GM18508 (cell line): ENCODE data around the gene PHF14.
A peak's percentile ranks its signal among the peaks of the same experiment; 100 is the strongest.
"Not testable (repeated sequence)": the region's sequence is repeated elsewhere in the genome, so short reads cannot be mapped to it uniquely, and the experiment has no call there.

ENCODE experiments used
- ATAC-seq: cut with Tn5 transposase; IDR thresholded peaks from one replicate; pipeline ENCODE4 v1.9.1; 2021; ENCODE audit warnings: moderate number of reproducible peaks; ENCODE audit not compliant: insufficient read depth, unreplicated experiment

PHF14 gene

GRCh38 chr7:10973061-10973941, at the start of gene PHF14:
Gene PHF14, plus strand, starts transcription at chr7:10973872. Its CDS starts 452 bp downstream, at chr7:10974324.
- ATAC-seq: peak; percentile 96

DNA sequence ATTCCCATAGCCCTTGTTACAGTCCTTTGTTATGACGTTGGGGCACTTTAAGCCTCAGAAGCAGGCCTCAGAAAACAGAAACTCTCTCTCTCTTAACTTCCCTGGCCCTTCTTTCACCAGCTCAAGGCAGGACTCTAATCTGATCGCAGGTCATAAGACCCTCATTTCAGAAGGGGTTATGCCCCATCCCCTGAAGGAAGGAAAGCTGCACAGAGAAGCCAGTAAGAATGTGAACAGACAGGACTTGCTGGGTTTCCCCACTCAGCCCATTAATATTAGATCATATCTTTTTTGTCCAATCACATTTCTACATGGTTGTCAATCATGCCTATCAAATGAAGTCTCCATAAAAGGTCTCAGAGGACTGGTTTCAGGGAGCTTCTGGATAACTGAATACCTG, 49.3 kb upstream of the PHF14 start:
- ATAC-seq: no peak

DNA sequence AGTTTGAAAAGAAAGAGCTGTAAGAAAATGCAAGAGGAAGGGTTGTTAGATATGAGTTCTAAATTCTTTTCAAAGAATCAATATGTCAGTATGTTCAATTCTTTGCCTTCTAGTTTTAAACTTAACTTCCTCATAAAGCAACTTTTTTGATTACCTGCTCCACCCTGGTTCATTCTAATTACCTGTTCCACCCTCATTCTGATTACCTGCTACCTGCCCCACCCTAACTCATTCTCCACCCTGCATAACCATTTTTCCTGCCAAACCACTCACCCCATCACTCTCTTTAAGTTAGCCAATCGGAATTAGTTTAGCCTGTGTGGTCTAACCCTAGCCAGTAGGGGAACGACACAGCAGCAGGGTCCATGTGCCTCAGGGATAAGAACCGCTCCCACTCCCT, 45.5 kb upstream of the PHF14 start:
- not testable (repeated sequence) for ATAC-seq

- no peak for ATAC-seq
Observed at GRCh38 chr7:10930551-10930950, 43.1 kb upstream of the PHF14 start.

- ATAC-seq: no peak
Observed at GRCh38 chr7:10931161-10931560, 42.5 kb upstream of the PHF14 start.

GRCh38 chr7:10934292-10934691, 39.4 kb upstream of the PHF14 start:
- ATAC-seq: no peak

- ATAC-seq: peak; percentile 5
Observed at GRCh38 chr7:10939237-10939910, 34.3 kb upstream of the PHF14 start.

DNA sequence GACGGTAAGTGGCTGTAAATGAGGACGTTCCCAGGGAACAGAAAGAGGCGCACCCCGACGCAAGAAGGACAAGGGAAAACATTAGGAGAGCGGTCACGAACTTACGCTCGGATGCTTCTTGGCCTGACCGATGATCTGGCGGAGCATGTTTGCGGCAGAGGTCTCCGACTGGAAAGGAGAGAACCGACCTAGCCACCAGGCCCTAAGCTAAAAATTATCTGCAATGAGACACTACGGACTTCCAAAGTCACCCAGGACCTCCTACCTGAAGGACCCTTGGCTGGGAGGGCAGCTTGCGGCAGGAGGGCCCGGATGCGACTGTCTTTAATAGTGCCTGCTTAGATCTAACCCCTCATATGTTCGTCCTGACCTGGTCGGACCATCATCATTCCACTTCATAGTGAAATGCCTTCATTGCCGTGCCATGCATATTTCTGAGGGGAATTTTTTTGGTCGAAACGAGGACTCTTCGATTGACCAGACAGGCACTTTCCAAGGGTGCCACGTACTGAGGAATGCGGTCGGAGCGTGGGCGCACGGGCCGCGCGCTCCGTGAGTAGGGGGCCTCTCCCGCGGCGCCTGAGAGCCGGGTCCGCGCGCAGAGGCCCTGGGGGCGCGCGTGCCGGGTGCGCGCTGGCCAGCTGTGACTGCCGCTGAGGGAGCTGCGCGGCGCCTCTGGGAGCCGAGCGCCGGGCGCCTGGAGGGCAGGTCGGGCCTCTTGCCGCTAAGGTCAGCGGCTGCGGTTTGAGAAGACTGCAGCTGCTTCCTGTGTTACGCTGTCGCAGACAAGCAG, 33.6 kb upstream of the PHF14 start:
- ATAC-seq: peak; percentile 70

DNA sequence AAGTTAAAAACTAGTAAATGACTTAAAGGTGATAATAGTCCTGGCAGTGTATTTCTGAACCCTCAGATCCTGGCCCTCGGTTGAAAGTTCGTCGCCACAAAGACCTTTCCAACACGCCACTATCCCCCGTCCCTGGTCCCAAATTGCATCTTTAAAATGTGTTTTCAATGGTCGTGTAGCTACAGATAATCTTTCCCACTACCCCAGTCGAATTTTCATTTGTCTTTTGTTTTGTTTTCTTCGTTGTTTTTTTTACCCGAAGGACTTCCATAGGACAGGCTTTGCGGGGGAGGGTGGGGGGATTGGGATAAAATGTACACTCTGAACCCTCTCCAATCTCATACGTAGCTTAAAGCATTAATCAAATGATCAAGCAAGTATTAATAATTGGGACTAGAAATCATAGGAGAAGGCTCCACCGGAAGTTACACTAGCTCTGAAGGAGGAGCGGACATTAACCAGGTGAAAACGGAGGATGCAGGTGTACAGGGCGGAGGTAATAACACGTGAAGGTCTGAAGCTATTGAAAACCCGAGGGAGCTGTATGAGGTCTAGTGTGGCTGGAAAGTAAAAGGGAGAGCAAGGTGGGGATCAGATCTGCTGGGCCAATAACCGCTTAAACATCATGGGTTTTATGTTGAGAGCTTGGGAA, 32.8 kb upstream of the PHF14 start:
- no peak for ATAC-seq

DNA sequence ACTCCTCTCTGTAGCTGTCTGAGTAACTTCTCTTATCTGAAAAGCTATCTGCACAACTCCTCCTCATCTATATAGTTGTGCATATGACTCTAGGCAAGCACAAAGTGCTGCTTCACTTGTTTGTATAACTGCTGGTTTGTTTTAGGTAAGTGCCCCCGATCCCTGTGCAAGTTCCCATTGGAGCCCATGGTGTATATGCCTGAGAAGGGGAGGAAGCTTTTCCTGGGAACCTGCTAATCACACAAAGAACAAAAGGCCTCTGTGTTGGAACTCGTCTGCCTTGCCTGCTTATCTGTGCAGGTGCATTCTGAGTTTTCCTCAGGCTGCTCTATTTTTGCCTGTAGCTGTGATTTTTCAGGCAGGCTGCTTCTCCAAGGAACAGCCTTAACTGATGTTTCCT, 23.2 kb upstream of the PHF14 start:
- ATAC-seq: no peak

GRCh38 chr7:10950974-10951578, 22.6 kb upstream of the PHF14 start:
- not testable (repeated sequence) for ATAC-seq

- no peak for ATAC-seq
Observed at GRCh38 chr7:10952588-10952987, 21.1 kb upstream of the PHF14 start.

DNA sequence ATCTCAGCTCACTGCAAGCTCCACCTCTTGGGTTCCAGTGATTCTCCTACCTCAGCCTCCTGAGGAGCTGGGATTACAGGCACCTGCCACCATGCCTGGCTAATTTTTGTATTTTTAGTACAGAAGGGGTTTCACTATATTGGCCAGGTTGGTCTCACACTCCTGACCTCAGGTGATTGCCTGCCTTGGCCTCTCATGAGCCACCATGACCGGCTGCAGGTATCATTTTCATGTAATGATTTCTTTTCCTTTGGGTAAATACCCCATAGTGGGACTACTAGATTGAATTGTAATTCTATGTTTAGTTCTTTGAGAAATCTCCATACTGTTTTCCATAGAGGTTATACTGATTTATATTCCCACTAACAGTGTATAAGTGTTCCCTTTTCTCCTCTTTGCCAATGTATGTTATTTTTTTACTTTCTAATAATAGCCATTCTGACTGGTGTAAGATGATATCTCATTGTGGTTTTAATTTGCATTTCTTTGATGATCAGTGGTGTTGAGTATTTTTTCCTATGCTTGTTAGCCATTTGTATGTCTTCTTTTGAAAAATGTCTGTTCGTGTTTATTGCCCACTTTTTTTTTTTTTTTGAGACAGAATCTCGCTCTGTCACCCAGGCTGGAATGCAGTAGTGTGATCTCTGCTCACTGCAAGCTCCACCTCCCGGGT, 20.5 kb upstream of the PHF14 start:
- not testable (repeated sequence) for ATAC-seq

DNA sequence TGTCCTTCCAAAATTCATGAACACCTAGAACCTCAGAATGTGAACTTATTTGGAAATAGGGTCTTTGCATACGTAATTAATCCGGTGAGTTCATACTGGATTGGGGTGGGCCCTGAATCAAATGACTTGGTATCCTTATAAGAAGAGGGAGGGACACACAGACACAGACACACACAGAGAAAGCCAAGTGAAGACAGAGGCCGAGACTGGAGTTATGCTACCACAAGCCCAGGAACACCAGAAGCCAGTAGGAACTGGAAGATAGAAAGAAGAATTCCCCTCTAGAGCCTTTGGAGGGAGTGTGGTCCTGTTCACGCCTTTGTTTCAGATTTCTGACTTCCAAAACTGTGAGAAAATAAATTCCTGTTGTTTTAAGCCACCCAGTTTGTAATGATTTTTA, 17.1 kb upstream of the PHF14 start:
- ATAC-seq: no peak

DNA sequence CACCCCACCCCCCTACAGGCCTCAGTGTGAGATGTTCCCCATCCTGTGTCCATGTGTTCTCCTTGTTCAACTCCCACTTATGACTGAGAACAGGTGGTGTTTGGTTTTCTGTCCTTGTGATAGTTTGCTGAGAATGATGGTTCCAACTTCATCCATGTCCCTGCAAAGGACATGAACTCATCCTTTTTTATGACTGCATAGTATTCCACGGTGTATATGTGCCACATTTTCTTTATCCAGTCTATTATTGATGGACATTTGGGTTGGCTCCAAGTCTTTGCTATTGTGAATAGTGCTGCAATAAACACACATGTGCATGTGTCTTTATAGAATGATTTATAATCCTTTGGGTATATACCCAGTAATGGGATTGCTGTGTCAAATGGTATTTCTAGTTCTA, 13.4 kb upstream of the PHF14 start:
- not testable (repeated sequence) for ATAC-seq

DNA sequence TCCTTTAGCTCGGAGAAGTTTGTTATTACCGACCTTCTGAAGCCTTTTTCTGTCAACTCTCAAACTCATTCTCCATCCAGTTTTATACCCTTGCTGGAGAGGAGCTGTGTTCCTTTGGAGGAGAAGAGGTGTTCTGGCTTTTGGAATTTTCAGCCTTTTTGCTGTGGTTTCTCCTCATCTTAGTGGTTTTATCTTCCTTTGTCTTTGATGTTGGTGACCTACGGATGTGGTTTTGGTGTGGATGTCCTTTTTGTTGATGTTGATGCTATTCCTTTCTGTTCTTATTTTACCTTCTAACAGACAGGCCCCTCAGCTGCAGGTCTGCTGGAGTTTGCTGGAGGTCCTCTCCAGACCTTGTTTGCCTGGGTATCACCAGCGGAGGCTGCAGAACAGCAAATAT, 8.7 kb upstream of the PHF14 start:
- not testable (repeated sequence) for ATAC-seq

DNA sequence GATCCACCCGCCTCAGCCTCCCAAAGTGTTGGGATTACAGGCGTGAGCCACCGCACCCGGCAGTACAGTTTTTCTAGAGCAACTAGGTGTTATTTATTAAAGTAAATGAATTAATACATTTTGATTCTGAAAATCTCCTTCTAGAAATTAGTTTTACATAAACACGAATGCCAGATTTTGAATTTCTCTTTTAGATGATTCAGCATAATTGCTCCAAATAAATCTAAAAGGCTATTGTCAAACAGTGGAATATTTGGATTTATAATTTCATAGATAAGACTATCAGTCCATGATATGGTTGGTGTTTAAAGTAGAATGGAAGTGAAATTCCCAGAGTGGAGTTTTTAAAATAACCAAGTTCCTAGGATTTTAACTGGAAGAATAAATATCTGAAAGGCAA, 1.5 kb upstream of the PHF14 start:
- no peak for ATAC-seq

- ATAC-seq: peak; percentile 7
Observed at GRCh38 chr7:10973942-10974911, 555 bp downstream of the PHF14 start.
